ENCODE results near the gene EXD3.

GRCh38 chr9:137402746-137403145 is 20.2 kb downstream of the EXD3 start:
- TF ChIP-seq ZNF408 (CRISPR knock-in tag; IDR thresholded peaks at IDR 0.05; ENCODE audit: low read depth) (no peak), MXI1 (IDR thresholded peaks at IDR 0.05; ENCODE audit: low read depth, low read length) (no peak), YY1 (IDR thresholded peaks at IDR 0.05; ENCODE audit: borderline replicate concordance in 1 of 3, control insufficient read depth in 1 of 3, extremely low read depth in 1 of 3, insufficient read depth in 3 of 3, insufficient read length in 1 of 3, insufficient replicate concordance in 2 of 3, low read depth in 1 of 3, low read length in 2 of 3) (no peak), POLR2A (conservative IDR thresholded peaks at IDR 0.05) (no peak), PYGO2 (tag; IDR thresholded peaks at IDR 0.05) (no peak), CTCF (IDR thresholded peaks at IDR 0.05 in 2 of 3, conservative IDR thresholded peaks at IDR 0.05 in 1 of 3; ENCODE audit: insufficient read depth in 2 of 3, low read depth in 1 of 3, low read length in 3 of 3) (no peak), ZNF239 (CRISPR knock-in tag; IDR thresholded peaks at IDR 0.05) (no peak), PURB (CRISPR knock-in tag; IDR thresholded peaks at IDR 0.05; ENCODE audit: low read depth) (no peak), HDAC2 (IDR thresholded peaks at IDR 0.05) (no peak), HOMEZ (CRISPR knock-in tag; IDR thresholded peaks at IDR 0.05) (no peak)
- TF ChIP-seq, protein P1, sequence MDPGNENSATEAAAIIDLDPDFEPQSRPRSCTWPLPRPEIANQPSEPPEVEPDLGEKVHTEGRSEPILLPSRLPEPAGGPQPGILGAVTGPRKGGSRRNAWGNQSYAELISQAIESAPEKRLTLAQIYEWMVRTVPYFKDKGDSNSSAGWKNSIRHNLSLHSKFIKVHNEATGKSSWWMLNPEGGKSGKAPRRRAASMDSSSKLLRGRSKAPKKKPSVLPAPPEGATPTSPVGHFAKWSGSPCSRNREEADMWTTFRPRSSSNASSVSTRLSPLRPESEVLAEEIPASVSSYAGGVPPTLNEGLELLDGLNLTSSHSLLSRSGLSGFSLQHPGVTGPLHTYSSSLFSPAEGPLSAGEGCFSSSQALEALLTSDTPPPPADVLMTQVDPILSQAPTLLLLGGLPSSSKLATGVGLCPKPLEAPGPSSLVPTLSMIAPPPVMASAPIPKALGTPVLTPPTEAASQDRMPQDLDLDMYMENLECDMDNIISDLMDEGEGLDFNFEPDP (CRISPR knock-in tag; IDR thresholded peaks at IDR 0.05), result no peak
